Measurements from ENCODE around the gene SWT1.

GRCh38 chr1:185151215-185151614 is 5.8 kb upstream of the SWT1 start:
- TF ChIP-seq ISL1 (CRISPR knock-in tag; IDR thresholded peaks at IDR 0.05) (no peak), ZFP3 (CRISPR knock-in tag; IDR thresholded peaks at IDR 0.05) (no peak), ZC3H10 (CRISPR knock-in tag; IDR thresholded peaks at IDR 0.05) (no peak), ZNF70 (CRISPR knock-in tag; IDR thresholded peaks at IDR 0.05) (no peak), BACH2 (CRISPR knock-in tag; IDR thresholded peaks at IDR 0.05; ENCODE audit: borderline replicate concordance) (no peak), TSHZ2 (CRISPR knock-in tag; IDR thresholded peaks at IDR 0.05) (no peak), OSR1 (CRISPR knock-in tag; IDR thresholded peaks at IDR 0.05) (no peak)
- TF ChIP-seq, protein P1, sequence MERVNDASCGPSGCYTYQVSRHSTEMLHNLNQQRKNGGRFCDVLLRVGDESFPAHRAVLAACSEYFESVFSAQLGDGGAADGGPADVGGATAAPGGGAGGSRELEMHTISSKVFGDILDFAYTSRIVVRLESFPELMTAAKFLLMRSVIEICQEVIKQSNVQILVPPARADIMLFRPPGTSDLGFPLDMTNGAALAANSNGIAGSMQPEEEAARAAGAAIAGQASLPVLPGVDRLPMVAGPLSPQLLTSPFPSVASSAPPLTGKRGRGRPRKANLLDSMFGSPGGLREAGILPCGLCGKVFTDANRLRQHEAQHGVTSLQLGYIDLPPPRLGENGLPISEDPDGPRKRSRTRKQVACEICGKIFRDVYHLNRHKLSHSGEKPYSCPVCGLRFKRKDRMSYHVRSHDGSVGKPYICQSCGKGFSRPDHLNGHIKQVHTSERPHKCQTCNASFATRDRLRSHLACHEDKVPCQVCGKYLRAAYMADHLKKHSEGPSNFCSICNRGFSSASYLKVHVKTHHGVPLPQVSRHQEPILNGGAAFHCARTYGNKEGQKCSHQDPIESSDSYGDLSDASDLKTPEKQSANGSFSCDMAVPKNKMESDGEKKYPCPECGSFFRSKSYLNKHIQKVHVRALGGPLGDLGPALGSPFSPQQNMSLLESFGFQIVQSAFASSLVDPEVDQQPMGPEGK (CRISPR knock-in tag; IDR thresholded peaks at IDR 0.05; ENCODE audit: borderline replicate concordance) = no peak

Data from SK-N-SH treated with all-trans-retinoic acid at 6 μM for 48 hours (cell line).